ENCODE measurements around the gene ATG101.

ATG101 gene

GRCh38 chr12:52069327-52070184 lies at the start of gene ATG101:
ATG101 (plus strand) TSS chr12:52069978; CDS start chr12:52073651, 3,673 bp downstream.
- DNase-seq (ENCODE audit: low read depth), result peak; percentile 78

GRCh38 chr12:52020539-52021336 lies 49.0 kb upstream of the ATG101 start:
- peak; percentile 37 for DNase-seq (ENCODE audit: low read depth)

- DNase-seq (ENCODE audit: low read depth), result no peak
Measured at GRCh38 chr12:52022841-52023181, 47.0 kb upstream of the ATG101 start.

- peak; percentile 87 for DNase-seq (ENCODE audit: low read depth)
Measured at GRCh38 chr12:52023182-52023975, 46.4 kb upstream of the ATG101 start.

GRCh38 chr12:52023976-52024688 lies 45.6 kb upstream of the ATG101 start:
- DNase-seq (ENCODE audit: low read depth), result no peak

- no peak for DNase-seq (ENCODE audit: low read depth)
Measured at GRCh38 chr12:52024845-52025230, 44.9 kb upstream of the ATG101 start.

GRCh38 chr12:52026263-52026662 lies 43.5 kb upstream of the ATG101 start:
- no peak for DNase-seq (ENCODE audit: low read depth)

GRCh38 chr12:52027085-52027843 lies 42.5 kb upstream of the ATG101 start:
- DNase-seq (ENCODE audit: low read depth), result no peak

GRCh38 chr12:52029685-52030084 lies 40.1 kb upstream of the ATG101 start:
- no peak for DNase-seq (ENCODE audit: low read depth)

GRCh38 chr12:52032446-52032803 lies 37.4 kb upstream of the ATG101 start:
- DNase-seq (ENCODE audit: low read depth), result no peak

GRCh38 chr12:52032804-52033445 lies 36.9 kb upstream of the ATG101 start:
- DNase-seq (ENCODE audit: low read depth), result peak; percentile 84

GRCh38 chr12:52033446-52034140 lies 36.2 kb upstream of the ATG101 start:
- DNase-seq (ENCODE audit: low read depth), result no peak

GRCh38 chr12:52035190-52035589 lies 34.6 kb upstream of the ATG101 start:
- no peak for DNase-seq (ENCODE audit: low read depth)

- DNase-seq (ENCODE audit: low read depth), result no peak
Measured at GRCh38 chr12:52035926-52036325, 33.9 kb upstream of the ATG101 start.

GRCh38 chr12:52036587-52037171 lies 33.1 kb upstream of the ATG101 start:
- peak; percentile 75 for DNase-seq (ENCODE audit: low read depth)

- DNase-seq (ENCODE audit: low read depth), result no peak
Measured at GRCh38 chr12:52037248-52037861, 32.4 kb upstream of the ATG101 start.

GRCh38 chr12:52038447-52038846 lies 31.3 kb upstream of the ATG101 start:
- no peak for DNase-seq (ENCODE audit: low read depth)

- no peak for DNase-seq (ENCODE audit: low read depth)
Measured at GRCh38 chr12:52041035-52041434, 28.7 kb upstream of the ATG101 start.

GRCh38 chr12:52041695-52042123 lies 28.1 kb upstream of the ATG101 start:
- no peak for DNase-seq (ENCODE audit: low read depth)
